Activated T-cell treated with anti-CD3 and anti-CD28 coated beads for 24 hours (primary cell): Measurements from ENCODE around the gene ATP8A2.

Source experiments
- DNase-seq: peaks from one replicate; pipeline ENCODE4 v3.0.0-alpha.2; 2020; ENCODE audit warnings: low read depth

The ATP8A2 gene

DNA sequence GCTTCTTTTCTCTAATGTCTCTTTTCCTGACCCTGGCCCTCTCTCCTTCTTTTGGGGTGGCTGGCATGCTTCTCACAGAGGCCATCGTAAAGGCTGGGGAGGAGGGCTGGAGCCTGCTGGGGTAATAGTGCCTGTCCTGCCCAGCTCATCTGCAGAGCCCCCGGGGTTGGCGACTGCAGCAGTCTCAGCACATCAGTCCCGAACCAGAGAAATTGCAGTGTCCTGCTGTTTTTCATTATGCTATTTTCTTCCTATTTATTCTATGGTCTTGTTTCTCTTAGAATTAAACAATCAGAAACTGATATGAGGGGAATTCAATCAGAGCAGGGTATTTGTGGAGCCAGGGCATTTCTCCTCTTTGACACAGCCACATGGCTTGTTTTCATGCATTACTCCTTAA is 513.6 kb downstream of the ATP8A2 start:
- no peak for DNase-seq

DNA sequence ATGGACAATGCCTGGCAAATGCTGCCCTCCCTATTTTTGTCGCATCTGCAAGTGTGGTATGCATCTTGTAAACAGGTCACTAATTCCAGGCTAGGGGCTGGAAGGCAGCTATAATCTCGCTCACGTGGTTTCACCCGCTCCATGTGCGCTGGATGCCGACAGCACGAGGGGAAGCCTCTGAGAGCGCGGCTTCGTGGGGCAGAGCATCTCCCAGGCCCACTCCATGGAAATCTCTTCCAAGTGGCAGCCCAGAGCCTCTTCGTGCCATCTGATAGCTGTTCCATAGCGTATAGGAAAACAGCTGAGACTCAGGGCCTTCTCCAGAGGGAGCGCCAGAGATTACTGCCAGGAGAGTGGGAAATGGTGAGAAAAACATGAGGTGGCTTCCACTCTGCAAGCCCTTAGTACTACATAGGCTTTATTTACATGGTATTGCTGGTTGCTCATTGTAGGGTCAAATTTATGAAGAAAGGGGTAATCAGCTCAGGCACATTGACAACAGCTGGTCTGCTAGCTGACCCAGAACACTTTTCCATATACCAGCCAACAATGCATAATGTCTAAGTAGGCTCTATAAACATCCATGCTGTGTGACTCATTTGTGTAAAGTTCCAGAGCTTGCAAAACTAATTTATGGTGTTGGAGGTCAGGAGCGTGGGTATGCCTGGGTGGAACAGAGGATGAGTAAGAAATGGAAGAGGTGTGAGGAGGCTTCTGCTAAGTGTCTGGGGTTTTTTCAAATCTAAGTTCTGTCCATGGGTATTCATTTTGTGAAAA is 514.9 kb downstream of the ATP8A2 start:
- no peak for DNase-seq

- no peak for DNase-seq
These were observed 516.3 kb downstream of the ATP8A2 start for GRCh38 chr13:25887962-25888655.

DNA sequence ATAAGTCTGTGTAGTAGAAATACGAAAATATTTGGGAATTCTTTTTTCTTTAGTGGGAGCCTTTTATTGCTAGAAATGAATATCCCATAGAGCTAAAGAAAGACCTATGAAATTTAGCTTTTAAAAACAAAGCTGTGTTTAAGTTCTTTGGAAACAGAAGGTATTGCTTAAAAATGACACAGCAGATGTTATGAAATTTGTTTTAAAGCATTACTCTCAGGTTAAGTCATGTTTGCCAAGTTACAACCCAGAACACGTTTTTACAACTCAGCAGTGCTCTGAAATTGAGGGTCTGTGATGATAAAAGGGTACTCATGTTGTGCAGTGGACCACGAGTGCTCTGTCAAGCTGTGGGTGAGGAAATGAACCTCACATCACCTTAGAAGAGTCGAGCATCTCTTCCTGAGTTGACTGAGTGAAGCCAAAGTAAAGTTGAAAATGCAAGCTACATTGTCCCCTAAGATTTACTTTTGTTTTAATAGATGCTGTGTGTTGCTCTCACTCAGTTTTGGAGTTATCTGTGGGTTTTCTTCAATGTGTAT is 519.0 kb downstream of the ATP8A2 start:
- no peak for DNase-seq

GRCh38 chr13:25898991-25899390 is 527.2 kb downstream of the ATP8A2 start:
- DNase-seq = no peak

DNA sequence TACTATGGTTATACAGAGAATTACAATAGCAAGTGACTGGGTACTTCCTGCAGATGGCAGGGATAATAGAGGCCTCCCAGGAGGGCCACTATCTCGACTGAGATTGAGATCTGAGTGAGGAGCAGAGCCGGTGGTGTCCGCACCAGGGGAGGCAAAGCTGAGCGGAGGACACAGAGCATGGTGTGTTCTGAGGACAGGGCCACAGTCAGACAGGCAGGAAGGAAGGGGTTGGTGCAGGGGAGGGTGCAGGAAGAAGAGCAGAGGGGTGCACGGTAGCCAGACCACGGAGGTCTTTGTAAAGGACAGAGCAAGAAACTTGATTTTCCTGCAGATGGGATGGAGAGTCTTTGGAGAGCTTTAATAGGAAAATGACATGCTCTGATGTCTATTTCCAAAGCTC is 527.7 kb downstream of the ATP8A2 start:
- no peak for DNase-seq

- no peak for DNase-seq
These were observed 528.2 kb downstream of the ATP8A2 start for GRCh38 chr13:25899952-25900351.

GRCh38 chr13:25901460-25902376 is 529.9 kb downstream of the ATP8A2 start:
- peak; percentile 19 for DNase-seq

- no peak for DNase-seq
These were observed 530.7 kb downstream of the ATP8A2 start for GRCh38 chr13:25902455-25902854.

GRCh38 chr13:25902891-25903341 is 531.1 kb downstream of the ATP8A2 start:
- no peak for DNase-seq

GRCh38 chr13:25904830-25905229 is 533.1 kb downstream of the ATP8A2 start:
- DNase-seq = no peak

DNA sequence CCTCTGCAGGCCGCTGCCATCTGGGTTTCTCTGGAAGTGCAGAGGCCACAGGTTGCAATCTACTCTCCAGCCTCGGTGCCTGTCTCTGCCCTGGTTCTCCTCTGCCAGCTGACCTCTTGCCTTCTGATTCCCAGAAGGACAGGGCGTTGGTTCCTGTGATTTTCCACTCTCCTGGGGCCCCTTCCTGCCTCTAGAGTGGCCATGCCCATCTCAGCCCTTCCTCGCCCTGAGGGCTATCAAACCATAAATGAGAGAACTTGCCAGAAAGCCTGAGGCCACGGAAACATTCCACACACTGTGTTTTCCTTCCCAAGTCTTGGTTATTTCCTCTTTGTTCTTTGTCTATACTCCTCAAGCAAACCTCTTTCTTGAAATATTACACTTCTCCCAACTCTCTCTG is 533.8 kb downstream of the ATP8A2 start:
- DNase-seq = no peak

GRCh38 chr13:25906191-25906661 is 534.5 kb downstream of the ATP8A2 start:
- no peak for DNase-seq

GRCh38 chr13:25908366-25908765 is 536.6 kb downstream of the ATP8A2 start:
- DNase-seq = no peak

DNA sequence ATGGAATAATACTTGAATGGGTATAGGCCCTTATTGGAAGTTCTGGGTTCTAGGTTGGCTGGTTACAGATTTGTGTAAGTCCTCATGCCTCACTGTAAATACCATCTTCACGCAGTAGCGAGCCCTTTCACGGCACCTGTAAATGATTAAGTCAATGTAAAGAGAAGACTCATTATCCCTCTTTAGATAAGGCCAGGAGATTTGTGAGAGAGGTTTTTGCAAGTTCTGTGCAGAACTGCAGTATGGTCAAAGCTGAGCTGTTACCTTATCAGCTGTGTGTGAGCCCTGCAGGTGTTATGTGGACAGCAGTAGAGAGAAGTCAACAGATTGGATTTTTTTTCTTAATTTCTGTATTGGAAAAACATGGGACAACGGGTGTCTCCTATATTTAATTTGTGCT is 538.5 kb downstream of the ATP8A2 start:
- DNase-seq = no peak

DNA sequence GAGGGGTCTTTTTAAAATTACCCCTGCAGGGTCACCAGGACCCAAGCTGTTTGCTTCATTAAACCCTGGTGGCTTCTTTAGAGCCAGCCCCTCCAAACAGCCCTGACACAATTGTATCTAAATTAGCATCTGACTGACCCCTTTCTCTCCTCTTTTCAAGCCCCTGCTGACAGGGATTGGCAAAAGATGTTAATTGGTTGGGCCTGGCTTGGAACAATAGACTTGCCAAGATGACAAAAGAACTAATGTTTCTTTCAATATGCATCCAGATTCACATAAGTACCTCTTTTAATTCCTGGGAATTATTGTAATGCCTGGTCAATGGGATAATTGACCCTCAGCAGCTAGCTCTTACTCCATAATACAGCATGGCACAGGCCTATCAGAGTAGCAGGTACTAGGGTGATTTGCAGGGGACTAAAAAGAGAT is 539.2 kb downstream of the ATP8A2 start:
- no peak for DNase-seq

- DNase-seq = no peak
These were observed 541.2 kb downstream of the ATP8A2 start for GRCh38 chr13:25912961-25913360.

DNA sequence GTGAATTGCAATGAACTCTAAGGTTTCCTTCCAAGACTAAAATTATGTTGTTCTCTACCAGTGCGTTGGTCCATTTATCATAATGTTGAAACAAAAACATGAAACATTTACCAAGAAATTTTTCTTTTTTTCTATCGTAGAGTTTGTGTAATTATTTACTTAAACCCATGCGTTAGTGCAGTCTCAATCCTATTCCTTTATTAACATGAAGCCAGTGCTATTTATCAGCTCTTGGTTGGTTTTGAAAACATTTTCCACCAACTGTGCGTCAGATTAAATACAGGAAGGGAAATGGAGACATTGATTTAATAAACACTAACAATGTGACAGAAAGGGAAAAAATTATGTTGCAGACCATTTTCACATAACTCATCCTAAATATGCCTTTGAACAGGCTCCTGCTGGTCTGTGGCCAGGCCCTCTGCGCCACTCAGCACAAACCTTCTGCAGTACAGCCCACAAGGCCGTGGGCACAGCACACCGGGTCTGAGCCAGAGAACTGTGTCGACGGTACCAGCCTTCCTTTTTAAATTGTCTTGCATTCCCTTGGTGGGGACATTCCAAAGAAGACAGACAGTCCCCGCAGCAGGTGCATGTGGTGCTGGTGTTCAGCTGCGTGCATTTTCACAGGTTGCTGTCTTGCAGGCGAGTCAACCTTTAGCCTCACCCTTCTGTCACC is 544.2 kb downstream of the ATP8A2 start:
- DNase-seq = no peak

DNA sequence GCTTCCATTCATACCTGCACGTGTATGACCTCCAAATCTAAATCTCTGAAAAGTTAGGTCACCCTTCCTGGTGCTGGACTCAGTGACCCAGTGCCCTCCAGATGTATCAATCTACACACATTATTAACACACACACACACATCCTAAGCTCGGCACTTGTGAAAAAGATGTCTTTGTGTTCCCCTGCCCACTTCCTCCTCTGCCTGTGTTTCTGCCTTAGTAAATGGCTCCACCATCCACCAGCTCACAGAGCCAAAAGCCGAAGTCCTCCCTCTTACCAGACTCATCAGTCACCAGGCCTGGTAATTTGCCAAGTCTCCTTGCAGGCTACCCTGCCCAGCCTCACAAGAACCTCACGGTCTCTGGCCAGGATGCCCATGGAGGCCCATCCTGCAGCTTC is 548.5 kb downstream of the ATP8A2 start:
- DNase-seq = no peak

DNA sequence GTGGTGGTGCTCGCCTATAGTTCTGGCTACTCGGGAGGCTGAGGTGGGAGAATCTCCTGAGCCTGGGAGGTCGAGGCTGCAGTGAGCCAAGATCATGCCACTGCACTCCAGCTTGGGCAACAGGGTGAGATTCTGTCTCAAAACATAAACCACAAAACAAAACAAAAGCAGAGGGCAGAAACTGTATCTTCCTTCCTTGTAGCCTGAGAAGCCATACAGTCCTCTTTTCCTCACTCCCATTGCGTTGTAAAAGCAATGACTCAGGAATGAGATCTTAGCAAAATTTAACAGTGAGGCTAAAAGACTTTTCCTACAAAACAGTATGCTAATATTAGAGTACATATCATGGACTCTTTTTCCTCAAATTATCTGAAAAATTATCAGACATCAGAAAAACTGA is 549.2 kb downstream of the ATP8A2 start:
- DNase-seq = no peak

DNA sequence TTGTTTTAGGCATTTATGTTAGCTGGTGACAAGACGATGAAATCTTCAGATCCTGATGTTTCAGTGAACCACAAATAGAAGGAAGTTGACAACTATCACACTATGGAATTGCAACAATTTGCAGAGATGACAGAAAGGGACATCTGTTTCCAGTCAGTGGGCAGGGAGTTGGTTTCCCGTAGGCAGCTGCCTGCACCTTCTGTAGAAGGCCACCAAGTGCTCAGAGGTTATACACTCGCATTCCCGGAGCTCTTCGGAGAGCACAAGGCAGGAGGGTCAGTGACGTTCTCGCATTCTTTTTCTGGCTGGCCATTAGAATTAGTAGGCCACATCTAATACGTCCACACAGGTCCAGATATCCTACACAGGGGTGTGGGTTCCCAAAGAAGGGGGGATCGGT is 550.6 kb downstream of the ATP8A2 start:
- DNase-seq = no peak
